HTERT RPE-1 (cell line): ENCODE measurements around the gene GABBR2.

Source experiments
- in situ Hi-C: fragments of 300-500 bp; cut with MboI; formaldehyde crosslinking; loops from 4 replicates; pipeline ENCODE4 v1.14.3; 2020; ENCODE audit warnings: low sequenced_read_pairs

Gene GABBR2

DNA sequence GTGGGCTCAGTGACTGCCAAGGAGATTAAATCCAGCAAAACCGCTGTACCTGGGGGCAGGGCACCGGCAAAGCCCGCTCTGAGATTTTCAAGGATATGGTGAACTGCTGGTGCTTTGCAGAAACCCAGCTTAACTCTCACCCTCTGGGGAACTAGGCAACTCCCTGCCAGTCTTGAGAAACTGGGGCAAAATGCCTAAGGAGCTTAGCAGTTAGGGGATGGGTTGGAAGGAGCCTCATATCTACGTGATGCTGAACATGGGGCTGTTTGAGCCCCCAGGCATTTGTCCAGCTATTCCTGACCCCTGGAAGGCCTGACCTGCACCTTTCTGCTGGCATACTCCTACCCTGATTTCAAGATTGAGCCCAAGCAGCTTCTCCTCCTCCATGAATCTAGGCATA, 344.6 kb downstream of the GABBR2 start:
- in situ Hi-C loops, result no loop called here

DNA sequence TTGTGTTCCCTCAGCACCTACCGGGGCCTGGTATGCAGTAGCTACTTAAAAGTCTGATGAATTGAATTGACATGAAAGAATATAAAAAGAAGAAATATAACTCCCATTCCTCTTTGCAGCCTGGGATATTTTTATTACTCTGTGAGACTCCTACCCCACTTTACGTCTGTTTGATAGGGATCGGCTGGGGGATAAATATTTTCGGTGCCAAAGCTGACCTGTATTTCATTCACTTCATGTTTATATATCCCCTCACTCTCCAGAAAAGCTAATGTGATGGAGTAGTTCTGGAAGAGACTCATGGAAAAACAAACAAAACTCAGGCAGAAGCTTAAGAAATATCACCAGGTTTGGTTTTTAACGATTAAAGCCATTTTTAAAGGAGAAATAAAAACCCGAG, 345.1 kb downstream of the GABBR2 start:
- in situ Hi-C loops, result no loop called here

DNA sequence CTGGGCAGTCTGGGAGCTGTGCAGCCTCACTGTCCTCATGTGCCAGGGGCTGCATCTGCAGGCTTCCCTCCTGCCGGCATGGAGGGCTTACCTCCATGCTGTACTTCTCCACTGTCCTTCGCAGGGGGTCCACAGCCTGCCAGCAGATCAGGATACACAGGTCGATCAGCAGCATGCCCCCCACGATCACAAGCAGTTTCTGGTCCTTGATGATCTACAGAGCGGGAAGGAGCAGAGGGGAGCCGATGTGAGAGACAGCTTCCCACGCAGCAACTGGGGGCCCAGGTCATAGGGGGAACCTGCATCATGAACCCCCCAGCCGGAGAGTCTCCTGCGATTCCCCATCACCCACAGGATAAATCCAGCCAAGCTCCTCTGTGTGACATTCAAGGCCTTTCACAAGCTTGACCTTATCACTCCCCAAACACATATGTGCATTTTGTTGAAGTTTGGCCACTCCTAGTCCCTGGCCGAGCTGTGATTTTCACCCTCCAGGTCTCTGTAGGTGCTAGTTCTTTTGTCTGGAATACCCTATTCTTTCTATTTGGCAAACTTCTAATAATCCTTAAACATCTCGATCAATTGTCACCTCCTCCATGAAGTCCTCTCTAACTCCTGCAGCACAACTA, 346.0 kb downstream of the GABBR2 start:
- in situ Hi-C loops, result no loop called here

DNA sequence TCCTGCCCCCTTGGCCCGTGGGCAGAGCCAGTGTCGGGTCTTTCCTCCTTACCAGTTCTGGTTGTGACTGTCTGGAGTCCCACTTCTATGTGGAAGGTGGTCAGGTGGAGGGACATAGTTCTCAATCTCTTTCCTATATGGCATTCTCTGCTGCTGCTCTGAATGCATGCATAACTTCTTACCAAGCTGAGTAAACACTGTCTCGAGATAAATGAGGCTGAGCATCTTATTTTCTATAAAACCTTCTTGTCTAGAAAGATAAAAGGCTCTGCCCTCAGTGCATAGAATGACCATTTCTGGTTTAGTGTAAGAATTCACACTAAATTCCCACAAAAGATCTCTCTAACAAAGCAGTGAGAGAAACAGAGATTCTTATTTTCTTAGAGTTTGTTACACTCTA, 347.1 kb downstream of the GABBR2 start:
- in situ Hi-C loops, result no loop called here

DNA sequence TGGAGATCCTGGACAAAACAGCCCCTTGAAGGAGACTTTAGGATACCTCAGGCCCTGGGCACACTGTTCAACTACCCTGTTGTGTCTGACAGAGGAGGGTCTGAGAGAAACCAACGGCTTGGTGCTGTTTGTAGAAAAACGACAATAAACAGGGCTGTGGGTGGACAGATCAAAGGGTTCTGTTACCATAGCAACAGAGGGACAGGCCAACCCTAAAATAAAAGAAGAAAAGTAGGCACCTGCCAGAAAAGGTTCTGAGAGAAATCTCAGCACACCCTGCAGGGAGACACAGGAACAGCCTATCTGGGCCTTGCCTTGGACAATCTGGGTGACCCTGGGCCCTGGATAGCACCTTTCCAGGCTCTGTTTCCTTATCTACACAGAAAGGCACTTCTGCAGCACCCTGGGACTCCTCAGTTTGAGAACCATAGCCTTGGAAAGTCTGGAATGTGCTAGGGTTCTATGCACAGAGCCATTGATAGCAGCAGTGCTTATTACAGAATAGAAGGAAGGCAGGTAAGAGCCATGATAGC, 348.5 kb downstream of the GABBR2 start:
- in situ Hi-C loops, result no loop called here

DNA sequence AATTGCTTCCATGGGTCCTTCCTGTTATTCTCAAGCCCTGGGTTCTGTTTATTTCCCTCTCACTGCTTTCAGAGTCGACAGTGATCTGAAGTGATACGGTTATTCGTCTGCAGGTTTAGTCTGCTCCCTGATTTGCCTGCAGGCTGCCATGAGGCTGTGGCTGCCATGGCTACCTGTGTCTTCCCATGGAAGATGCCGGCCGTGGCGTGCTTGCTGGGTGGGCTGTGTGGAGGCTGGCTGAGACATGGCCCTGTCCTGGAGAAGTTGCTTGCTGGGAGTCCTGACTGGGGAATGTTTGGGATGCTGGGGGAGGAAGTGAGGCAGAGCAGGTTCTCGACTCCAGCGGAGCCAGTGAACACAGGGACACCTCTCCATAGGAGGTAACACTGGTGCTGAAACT, 349.2 kb downstream of the GABBR2 start:
- in situ Hi-C loops, result no loop called here

DNA sequence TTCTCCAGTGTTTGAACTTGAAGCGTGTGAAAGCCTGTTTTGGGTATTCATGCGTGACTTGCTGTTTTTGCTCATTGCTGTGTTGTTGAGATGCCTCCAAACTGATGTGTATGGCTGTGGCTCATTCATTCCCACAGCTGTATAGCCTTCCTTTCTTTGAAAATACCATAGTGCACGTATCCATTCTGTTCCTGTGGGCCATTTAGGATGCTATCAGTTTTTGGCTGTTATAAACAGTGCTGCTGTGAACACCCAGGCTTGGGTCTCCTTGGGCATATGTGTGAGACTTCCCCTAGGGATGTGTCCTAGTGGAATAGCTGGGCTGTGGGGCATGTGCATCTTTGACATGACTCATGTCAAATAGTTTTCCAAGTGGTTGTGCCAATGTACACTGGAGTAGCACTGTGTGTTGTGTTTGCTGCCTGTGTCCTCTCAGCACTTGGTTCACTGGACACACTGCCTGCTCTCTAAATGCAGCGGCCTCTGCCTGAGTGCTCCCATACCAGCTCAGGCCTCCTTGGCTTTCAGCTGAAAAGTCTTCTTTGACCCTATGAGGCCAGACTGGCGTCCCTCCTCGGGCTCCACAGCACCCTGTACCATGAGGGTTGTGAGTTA, 350.7 kb downstream of the GABBR2 start:
- in situ Hi-C loops, result no loop called here

DNA sequence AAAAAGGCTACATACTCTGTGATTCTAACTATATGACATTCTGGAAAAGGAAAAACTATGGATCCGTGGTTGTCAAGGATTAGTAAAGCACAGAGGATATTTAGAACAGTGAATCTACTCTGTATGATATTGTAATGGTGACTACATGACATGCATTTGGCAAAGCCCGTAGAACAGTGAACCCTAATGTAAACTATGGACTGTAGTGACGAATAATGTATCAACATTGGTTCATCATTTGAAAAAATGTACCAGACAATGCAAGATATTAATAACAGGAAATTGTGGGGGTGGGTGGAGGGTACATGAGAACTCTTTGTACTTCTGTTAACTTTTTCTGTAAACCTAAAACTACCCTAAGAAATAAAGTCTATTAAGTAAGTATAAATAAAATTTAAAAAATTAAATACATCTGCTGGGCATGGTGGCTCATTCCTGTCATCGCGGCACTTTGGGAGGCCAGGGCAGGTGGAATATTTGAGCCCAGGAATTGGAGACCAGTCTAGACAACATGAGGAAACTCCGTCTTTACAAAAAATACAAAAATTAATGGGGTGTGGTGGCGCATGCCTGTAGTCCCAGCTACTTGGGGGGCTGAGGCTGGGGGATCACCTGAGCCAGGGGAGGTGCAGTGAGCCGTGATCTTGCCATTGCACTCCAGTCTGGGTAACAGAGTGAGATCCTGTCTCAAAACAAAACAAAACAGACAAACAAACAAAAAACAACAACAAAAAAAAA, 351.6 kb downstream of the GABBR2 start:
- in situ Hi-C loops, result no loop called here

DNA sequence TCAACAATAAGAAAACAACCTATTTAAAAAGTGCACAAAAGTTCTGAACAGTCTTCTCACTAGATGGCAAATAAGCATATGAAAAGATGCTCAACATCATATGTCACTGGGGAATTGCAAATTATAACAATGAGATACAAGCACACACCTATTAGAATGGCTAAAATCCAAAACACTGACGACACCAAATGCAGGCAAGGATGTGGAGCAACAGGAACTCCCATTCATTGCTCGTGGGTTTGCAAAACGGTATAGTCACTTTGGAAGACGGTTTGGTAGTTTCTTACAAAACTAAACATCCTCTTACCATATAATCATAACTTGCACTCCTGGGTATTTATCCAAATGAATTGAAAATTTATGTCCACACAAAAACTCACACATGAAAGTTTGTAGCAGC, 352.4 kb downstream of the GABBR2 start:
- in situ Hi-C loops, result no loop called here

DNA sequence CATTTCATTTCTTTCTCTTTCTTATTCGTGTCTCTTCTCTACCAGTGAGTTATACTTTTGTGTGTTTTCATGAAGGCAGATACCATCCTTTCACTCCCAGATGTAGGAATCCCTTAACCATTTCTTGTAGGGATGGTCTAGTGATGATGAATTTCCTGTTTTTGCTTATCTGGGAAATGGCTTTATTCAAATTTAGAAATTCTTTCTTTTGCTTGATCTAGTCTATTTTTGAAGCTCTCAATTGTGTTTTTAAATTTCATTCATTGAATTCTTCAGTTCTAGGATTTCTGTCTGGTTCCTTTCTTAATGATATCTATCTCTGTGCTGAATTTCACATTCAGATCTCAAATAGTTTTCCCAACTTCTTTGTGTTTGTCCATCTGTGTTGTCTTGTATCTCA, 357.4 kb downstream of the GABBR2 start:
- in situ Hi-C loops, result no loop called here

DNA sequence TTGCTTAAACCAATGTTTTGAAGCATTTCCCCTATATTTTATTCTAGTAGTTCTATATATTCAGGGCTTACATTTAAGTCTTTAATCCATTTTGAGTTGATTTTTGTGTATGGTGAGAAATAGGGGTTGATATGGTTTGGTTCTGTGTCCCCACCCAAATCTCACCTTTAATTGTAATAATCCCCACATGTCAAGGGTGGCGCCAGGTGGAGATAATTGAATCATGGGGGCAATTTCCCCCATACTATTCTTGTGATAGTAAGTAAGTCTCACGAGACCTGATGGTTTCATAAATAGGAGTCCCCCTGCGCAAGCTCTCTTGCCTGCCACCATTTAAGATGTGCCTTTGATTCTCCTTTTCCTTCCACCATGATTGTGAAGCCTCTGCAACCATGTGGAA, 361.1 kb downstream of the GABBR2 start:
- in situ Hi-C loops, result no loop called here

DNA sequence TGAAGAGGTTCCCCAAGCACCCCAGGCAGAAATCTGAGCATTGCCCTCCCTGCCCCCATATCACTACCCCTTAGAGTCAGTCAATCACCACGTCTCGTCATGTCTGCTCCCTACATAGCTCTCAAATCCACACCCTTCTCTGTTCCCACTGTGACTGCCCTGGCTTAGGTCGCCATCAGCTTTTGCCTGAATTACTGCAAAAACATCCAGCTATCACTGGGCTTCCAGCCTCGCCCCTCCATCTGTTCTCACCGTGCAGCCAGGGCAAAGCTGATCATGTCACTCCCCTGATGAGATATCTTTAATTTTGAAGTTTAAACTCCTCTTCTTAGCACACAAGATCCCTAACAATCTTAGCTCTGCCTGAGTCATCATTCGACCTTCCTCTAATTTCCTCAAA, 363.7 kb downstream of the GABBR2 start:
- in situ Hi-C loops, result no loop called here

DNA sequence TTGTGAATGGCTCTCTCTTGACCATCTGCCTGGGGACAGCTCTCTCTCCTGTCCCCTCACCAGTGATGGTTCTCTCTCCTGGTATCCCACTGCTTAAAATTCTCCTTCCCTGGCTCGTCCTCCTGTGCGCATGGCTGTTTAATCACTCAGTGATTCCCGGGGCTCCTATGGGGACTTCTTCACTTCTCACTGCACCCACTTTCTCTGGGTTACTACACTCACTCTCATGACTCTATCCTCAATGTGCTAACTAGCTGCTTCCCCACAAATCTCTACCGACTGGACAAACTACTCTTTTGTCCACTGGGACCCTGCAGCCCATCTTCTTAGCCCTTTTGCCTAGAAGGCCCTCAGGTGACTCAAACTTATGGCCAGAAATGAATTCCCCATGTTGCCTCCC, 364.2 kb downstream of the GABBR2 start:
- in situ Hi-C loops, result no loop called here

DNA sequence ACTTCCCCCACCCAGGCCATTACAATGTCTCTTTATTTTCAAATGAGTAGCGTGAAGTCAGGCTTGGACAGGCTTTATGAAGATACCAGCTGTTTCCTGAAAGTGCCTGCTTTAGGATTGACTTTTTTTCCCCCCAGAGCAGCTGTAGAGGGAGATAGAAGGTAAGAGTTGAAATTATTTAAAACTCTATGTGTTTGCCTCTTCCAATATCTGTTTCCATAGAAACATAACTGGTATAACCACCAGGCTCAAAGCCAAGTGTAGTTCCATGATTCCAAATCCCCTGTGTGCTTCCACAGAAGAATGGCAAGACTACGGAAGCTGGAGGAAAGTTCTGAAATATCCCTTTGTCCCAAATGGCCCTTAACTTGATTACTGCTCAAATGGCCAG, 365.9 kb downstream of the GABBR2 start:
- in situ Hi-C loops, result no loop called here

DNA sequence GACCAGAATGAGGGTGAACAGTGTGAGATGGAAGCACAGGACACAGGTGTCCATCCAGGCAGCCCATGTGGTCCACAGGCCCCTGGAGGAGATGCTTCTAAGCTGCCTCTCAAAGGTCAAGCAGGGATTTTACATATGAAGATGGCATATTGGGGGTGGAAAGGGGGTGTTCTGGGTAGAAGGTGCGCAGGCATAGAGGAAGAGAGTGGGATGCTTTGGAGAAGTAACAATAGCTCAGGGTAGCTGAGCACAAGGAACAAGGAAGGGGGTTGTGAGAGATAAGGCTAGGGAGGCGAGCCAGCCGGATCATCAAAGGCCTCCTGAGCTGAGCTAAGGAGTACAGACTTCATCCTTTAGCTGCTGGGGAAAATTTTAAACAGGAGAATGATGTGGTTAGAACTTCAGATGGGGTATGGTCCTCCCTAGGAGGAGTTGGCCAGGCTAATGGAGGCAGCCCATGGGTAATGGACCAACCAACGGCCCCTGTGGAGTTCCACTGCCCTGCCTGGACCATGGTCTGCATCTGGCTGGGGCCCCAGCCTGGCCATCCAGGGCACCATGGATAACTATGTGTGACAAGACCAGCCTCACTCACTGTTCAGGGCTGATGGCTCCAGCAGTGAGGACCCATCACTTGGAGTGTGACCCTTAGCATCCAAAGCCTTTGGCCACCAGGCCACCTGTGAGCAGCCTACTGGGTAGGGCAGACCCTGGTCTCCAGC, 366.5 kb downstream of the GABBR2 start:
- in situ Hi-C loops, result no loop called here

DNA sequence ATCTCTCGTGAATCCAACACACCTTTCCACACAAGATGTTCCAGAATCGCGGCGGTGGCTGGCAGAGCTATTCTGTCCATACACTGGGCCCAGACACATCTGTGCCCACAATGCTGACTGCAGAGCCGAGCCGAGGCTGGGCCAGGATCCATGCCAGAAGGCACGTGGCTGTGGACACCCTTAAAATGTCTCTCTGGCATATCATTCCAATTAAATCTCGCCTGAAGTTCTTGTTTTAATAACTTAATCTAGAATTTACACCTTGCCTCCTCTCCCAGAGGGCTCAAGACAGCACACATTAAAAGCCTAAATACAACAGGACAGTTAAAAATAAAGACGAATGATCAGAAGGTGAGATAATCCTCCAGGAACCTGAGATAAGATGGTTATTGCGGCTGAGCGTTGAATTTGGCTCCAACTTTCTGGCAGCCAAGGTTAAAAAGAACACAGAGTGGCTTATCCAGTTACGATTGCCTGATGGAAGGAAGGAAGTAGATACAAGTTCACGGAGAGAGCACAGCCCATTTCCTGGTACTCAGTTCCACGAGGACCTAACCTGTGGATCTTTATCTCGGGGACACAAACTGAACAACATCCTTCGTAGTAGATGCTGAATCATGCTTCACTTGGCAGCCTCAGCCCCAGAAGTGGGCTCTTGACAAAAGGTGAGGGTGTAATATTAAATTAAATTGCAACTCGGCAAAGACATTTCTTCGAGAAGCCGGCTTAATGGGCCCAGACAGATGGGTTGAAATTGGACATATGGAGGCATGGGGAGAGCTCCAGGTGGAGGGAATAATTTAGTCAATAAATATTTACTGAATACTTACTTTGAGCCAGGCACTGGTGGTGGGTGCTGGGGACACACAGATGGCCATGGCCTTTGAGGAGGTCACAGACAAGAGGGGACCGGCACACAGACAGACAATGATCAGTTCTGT, 367.3 kb downstream of the GABBR2 start:
- in situ Hi-C loops, result no loop called here

DNA sequence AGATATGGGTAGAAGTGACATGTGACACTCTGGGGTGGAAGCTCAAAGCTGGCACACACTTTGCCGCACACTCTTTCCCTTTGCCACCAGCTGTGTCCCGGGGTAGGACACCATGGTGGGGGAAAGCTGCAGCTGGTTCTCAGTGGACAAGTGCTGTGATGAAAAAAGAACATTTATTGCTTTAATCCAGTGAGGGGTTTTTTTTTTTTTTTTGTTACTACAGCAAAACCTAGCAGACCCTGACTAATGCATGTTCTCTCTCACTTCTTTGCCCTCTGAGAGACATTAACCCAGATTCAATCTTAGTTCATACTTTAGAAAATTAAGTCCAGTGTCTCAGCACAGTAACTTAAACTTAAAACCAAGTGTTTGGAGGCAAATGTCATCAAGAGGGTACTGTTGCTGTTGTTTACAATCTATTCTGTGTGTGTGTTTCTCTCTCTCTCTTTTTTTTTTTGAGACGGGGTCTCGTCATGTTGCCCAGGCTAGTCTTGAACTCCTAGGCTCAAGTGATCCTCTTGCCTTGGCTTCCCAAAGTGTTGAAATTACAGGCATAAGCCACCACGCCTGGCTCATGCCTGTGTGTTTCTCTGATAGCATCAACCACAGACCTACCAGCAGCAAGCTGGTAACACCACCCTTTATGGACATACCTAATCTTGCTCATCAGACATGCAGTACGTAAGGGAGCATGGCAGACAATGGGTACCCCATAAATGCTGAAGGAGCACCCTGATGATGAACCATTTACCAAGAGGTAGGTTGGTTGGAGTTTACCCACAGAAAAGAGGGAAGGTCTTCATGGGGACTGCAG, 368.5 kb downstream of the GABBR2 start:
- in situ Hi-C loops, result no loop called here

DNA sequence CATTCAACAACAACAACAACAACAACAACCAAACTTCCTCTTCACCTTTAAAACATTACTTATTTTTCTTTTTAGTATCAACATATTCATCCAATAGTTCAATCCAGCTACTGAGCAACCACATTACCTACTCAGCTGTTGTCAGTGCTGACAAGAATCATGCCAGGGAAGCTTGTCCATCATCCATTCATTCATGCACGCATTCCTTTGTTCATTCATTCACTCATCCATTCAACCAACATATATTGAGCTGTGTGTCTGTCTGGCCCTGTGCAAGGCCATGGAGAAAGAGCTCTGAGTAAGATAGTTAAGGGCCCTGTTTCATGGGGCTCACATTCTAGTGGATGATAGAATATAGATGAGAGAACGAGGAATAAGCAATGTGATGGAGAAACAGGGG, 373.1 kb downstream of the GABBR2 start:
- in situ Hi-C loops, result no loop called here

DNA sequence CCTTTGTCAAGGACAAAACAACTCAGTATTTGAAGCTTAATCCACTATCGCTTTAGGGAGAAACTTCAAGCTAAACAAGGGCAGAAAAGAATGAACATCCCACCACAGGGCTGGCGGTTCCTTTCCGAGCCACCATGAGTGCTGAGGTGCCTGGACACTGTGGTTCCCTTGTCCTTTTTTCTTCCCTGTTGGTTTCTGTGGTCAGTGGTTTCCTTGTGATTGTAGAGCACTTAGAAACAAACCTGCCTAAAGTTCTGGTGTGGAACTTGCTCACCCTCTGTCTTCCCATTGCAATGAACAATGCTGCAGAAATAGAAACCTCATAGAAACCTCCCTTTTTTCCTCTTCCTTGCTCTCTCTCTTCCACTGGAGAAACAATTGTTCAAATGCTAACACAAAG, 373.9 kb downstream of the GABBR2 start:
- in situ Hi-C loops, result no loop called here
